ENCODE measurements around the gene TGM1. TPM values are rescaled to one million over a fixed set of nuclear protein-coding genes. Genes with fewer than 3 reads are reported as not detected.

The TGM1 gene
- total and polyA plus RNA-seq, 10 of the 15 experiments (the other 5 are each of a cell fraction or from before 2014, with no cell fraction given): 0.05 to 5.9 (median 1.8) TPM

DNA sequence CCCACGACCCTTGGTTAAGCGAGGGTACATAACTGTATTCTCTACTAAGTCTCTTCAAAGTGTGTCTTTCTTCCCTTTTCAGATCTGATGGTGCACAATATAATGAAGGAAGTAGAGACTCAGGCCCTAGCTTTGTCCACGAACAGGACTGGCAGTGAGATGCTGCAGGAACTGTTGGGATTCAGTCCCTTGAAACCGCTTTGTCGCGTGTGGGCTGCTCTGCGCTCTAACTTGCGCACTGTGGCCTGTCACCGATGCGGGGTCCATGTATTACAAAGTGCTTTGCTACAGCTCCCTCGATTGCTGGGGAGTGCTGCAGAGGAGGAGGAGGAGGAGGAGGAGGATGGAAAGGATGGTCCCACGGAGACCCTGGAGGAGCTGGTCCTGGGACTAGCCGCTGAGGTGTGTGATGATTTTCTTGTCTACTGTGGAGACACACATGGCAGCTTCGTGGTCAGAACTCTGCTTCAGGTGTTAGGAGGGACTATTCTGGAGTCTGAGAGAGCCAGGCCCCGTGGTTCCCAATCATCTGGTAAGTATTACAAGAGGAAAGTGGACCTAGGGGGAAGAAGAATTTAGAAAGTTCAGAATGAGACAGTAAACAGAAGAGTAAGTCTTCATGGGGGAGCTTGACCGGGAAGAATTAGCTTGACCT, 37.5 kb upstream of the TGM1 start:
- FAIRE-seq: no peak
- POLR2A ChIA-PET: interaction anchor here (0.5 to 9.0 kb wide), 6 partner anchors 13 to 131 kb away, joined by 3 to 118 read pairs (median 4); partner anchors contain the start of genes MDP1 and TINF2
- TF ChIP-seq, protein P1, sequence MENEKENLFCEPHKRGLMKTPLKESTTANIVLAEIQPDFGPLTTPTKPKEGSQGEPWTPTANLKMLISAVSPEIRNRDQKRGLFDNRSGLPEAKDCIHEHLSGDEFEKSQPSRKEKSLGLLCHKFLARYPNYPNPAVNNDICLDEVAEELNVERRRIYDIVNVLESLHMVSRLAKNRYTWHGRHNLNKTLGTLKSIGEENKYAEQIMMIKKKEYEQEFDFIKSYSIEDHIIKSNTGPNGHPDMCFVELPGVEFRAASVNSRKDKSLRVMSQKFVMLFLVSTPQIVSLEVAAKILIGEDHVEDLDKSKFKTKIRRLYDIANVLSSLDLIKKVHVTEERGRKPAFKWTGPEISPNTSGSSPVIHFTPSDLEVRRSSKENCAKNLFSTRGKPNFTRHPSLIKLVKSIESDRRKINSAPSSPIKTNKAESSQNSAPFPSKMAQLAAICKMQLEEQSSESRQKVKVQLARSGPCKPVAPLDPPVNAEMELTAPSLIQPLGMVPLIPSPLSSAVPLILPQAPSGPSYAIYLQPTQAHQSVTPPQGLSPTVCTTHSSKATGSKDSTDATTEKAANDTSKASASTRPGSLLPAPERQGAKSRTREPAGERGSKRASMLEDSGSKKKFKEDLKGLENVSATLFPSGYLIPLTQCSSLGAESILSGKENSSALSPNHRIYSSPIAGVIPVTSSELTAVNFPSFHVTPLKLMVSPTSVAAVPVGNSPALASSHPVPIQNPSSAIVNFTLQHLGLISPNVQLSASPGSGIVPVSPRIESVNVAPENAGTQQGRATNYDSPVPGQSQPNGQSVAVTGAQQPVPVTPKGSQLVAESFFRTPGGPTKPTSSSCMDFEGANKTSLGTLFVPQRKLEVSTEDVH (IDR thresholded peaks at IDR 0.05; ENCODE audit: low read depth, partially characterized antibody): no peak
- no peak for TF ChIP-seq PML (IDR thresholded peaks at IDR 0.05; ENCODE audit: low read length)
- TF ChIP-seq BCL11A (IDR thresholded peaks at IDR 0.05; ENCODE audit: low read depth, low read length): no peak
- TF ChIP-seq NRF1 (conservative IDR thresholded peaks at IDR 0.05; ENCODE audit: low read depth, low read length): no peak
- no peak for TF ChIP-seq BACH1 (IDR thresholded peaks at IDR 0.05; ENCODE audit: borderline replicate concordance)
- TF ChIP-seq, protein P2, sequence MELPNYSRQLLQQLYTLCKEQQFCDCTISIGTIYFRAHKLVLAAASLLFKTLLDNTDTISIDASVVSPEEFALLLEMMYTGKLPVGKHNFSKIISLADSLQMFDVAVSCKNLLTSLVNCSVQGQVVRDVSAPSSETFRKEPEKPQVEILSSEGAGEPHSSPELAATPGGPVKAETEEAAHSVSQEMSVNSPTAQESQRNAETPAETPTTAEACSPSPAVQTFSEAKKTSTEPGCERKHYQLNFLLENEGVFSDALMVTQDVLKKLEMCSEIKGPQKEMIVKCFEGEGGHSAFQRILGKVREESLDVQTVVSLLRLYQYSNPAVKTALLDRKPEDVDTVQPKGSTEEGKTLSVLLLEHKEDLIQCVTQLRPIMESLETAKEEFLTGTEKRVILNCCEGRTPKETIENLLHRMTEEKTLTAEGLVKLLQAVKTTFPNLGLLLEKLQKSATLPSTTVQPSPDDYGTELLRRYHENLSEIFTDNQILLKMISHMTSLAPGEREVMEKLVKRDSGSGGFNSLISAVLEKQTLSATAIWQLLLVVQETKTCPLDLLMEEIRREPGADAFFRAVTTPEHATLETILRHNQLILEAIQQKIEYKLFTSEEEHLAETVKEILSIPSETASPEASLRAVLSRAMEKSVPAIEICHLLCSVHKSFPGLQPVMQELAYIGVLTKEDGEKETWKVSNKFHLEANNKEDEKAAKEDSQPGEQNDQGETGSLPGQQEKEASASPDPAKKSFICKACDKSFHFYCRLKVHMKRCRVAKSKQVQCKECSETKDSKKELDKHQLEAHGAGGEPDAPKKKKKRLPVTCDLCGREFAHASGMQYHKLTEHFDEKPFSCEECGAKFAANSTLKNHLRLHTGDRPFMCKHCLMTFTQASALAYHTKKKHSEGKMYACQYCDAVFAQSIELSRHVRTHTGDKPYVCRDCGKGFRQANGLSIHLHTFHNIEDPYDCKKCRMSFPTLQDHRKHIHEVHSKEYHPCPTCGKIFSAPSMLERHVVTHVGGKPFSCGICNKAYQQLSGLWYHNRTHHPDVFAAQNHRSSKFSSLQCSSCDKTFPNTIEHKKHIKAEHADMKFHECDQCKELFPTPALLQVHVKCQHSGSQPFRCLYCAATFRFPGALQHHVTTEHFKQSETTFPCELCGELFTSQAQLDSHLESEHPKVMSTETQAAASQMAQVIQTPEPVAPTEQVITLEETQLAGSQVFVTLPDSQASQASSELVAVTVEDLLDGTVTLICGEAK (IDR thresholded peaks at IDR 0.05; ENCODE audit: borderline replicate concordance): no peak
- no peak for TF ChIP-seq ZBED1 (IDR thresholded peaks at IDR 0.05; ENCODE audit: borderline replicate concordance)
- TF ChIP-seq CEBPB (IDR thresholded peaks at IDR 0.05; ENCODE audit: borderline replicate concordance in 1 of 2, low read depth in 2 of 2, low read length in 2 of 2): no peak
- no peak for TF ChIP-seq SUZ12 (IDR thresholded peaks at IDR 0.05; ENCODE audit: unreplicated experiment)
- no peak for TF ChIP-seq CHD2 (IDR thresholded peaks at IDR 0.05; ENCODE audit: borderline replicate concordance, low read depth, low read length)
- no peak for TF ChIP-seq ZNF622 (IDR thresholded peaks at IDR 0.05)
- no peak for TF ChIP-seq KDM1A (IDR thresholded peaks at IDR 0.05; ENCODE audit: borderline replicate concordance)
- TF ChIP-seq, protein P3, sequence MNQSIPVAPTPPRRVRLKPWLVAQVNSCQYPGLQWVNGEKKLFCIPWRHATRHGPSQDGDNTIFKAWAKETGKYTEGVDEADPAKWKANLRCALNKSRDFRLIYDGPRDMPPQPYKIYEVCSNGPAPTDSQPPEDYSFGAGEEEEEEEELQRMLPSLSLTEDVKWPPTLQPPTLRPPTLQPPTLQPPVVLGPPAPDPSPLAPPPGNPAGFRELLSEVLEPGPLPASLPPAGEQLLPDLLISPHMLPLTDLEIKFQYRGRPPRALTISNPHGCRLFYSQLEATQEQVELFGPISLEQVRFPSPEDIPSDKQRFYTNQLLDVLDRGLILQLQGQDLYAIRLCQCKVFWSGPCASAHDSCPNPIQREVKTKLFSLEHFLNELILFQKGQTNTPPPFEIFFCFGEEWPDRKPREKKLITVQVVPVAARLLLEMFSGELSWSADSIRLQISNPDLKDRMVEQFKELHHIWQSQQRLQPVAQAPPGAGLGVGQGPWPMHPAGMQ (IDR thresholded peaks at IDR 0.05; ENCODE audit: borderline replicate concordance): no peak

More for the DNA sequence above, 37.5 kb upstream of the TGM1 start:
- H3K4me1 ChIP-seq (ENCODE audit: control insufficient read depth, insufficient read depth, low read length): peaks cover 25% of the 10 kb centered on the region
- peak overlapping the region; percentile 74 for H3K9ac ChIP-seq (ENCODE audit: control insufficient read depth, insufficient read depth, low read length)
- no peak for DNase-seq (ENCODE audit: low read depth, low spot score)
- WGBS (ENCODE audit: insufficient coverage, insufficient replicate concordance, low lambda C conversion rate, missing lambda C conversion rate): 29% methylated on average over 16 of the region's 16 CpGs
- peak overlapping the region; percentile 96 for H3K4me3 ChIP-seq
- H3K9me3 ChIP-seq (replicated peaks; ENCODE audit: control insufficient read depth, insufficient read depth, low read length): no peaks in the 10 kb centered on the region
- ChIA-PET SMC1A (ENCODE audit: uncharacterized antibody, unreplicated experiment) (interaction anchor here (1.1 to 10.1 kb wide), 5 partner anchors 21 to 140 kb away, joined by 3 to 201 read pairs (median 32); partner anchors contain the start of genes IRF9, MDP1, RABGGTA and TINF2), CTCF (interaction anchor here (0.9 to 13.4 kb wide), 11 partner anchors 8 to 193 kb away, joined by 3 to 368 read pairs (median 4); partner anchors contain the start of genes CIDEB, LTB4R, LTB4R2 and MDP1), RAD21 (ENCODE audit: unreplicated experiment) (interaction anchor here (0.6 to 7.8 kb wide), 10 partner anchors 8 to 137 kb away, joined by 3 to 231 read pairs (median 4); partner anchors contain the start of genes IPO4, MDP1 and TINF2)
- intact Hi-C loops (cut with micrococcal nuclease; ENCODE audit: unreplicated experiment) (no loop called here), in situ Hi-C loops (cut with MboI) (no loop called here)
- no peak overlapping the region for H2AFZ ChIP-seq (ENCODE audit: control insufficient read depth, low read depth, low read length)
- no peaks in the 10 kb centered on the region for H4K20me1 ChIP-seq (ENCODE audit: control insufficient read depth, insufficient read depth)
- peaks cover 11 to 31% of the 10 kb centered on the region in 2 experiments for H3K36me3 ChIP-seq (ENCODE audit: control insufficient read depth in 2 of 2, insufficient read depth in 2 of 2, low read length in 1 of 2)
- peaks cover 23% of the 10 kb centered on the region for H3K79me2 ChIP-seq (ENCODE audit: control insufficient read depth, insufficient read depth, low read length)
- no TSS peak for BruUV-seq (replicated peaks)
- H3K27me3 ChIP-seq (replicated peaks in 1 of 2; ENCODE audit: control insufficient read depth in 2 of 2, insufficient read depth in 2 of 2, low read length in 1 of 2): no peaks in the 10 kb centered on the region
- no peak for ATAC-seq
- peak overlapping the region; percentile 95 for H3K4me2 ChIP-seq (ENCODE audit: control insufficient read depth, insufficient read depth)
- H3K27ac ChIP-seq (ENCODE audit: control insufficient read depth, insufficient read depth): peak overlapping the region; percentile 39
